Measurements from ENCODE around the gene ANKH. TPM values are rescaled to one million over a fixed set of nuclear protein-coding genes. Genes with fewer than 3 reads are reported as not detected.

The ANKH gene
- total and polyA plus RNA-seq, 4 donors, result 10.8 to 46.7 (median 17.2) TPM

DNA sequence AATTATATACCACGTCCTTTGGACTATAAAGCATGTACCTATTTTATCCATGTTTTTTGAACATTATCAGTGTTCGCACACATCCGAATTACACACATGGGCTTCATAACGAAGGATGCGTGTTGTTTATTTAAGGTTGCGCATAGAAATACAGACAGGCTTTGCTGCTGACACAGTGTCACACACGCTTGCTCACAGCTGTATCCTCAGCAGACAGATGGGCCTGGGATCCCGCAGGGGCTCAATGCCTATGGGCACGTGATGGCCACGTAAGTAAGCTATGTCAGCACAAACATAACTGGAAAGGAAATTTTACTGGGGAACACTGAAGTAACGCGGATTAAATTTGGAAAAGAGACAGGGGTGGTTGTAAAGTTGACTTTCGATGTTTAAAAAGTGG is 130.4 kb downstream of the ANKH start:
- Histone ChIP-seq H3K36me3 (ENCODE audit: control insufficient read depth in 4 of 4, insufficient read depth in 4 of 4, low read length in 4 of 4) (peaks cover 0 to 12% (median 1%) of the 10 kb centered on the region in 4 donors), H3K4me3 (no peak overlapping the region), H3K9me3 (ENCODE audit: control insufficient read depth in 4 of 4, insufficient read depth in 3 of 4, low read length in 3 of 4) (no peaks in the 10 kb centered on the region), H3K27me3 (ENCODE audit: control insufficient read depth in 3 of 3, insufficient read depth in 3 of 3, low read length in 2 of 3) (no peaks in the 10 kb centered on the region), H3K9ac (ENCODE audit: insufficient read depth in 1 of 2, low read length in 2 of 2) (no peak overlapping the region), H3K27ac (ENCODE audit: low read depth in 1 of 2, low read length in 1 of 2) (no peak overlapping the region), H3K4me1 (ENCODE audit: control insufficient read depth in 5 of 5, insufficient read depth in 5 of 5, low read length in 5 of 5) (peaks cover 0 to 4% (median 0%) of the 10 kb centered on the region in 5 donors)
- 92 to 96% methylated on average over 13 of the region's 13 CpGs for WGBS, 2 donors
- DNase-seq, result peak; percentile 15 to 21 (median 17)
- ATAC-seq (ENCODE audit: insufficient read depth, low FRiP score), result no peak
- TF ChIP-seq, protein P1, sequence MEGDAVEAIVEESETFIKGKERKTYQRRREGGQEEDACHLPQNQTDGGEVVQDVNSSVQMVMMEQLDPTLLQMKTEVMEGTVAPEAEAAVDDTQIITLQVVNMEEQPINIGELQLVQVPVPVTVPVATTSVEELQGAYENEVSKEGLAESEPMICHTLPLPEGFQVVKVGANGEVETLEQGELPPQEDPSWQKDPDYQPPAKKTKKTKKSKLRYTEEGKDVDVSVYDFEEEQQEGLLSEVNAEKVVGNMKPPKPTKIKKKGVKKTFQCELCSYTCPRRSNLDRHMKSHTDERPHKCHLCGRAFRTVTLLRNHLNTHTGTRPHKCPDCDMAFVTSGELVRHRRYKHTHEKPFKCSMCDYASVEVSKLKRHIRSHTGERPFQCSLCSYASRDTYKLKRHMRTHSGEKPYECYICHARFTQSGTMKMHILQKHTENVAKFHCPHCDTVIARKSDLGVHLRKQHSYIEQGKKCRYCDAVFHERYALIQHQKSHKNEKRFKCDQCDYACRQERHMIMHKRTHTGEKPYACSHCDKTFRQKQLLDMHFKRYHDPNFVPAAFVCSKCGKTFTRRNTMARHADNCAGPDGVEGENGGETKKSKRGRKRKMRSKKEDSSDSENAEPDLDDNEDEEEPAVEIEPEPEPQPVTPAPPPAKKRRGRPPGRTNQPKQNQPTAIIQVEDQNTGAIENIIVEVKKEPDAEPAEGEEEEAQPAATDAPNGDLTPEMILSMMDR (IDR thresholded peaks at IDR 0.05; ENCODE audit: control extremely low read depth, extremely low read depth), result no peak

DNA sequence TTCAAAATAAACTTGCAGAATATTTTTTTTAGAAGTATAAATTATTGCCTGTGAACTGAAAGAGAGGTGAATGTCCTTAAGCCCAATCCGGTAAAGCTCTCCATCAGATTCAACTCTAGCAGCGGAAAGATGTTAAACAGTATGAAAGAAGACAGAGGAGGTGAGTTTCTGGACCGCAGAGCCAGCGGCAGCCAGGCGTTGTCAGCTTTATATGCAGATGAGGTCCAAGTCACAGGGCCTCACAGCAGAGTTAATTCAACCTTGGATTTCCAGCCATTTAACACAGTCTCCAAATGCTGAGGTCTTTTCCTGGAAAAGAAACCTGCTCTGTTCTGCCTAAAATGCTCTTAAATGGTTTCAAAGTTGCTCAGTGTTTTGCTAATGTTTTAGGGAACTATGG is 131.6 kb downstream of the ANKH start:
- H3K4me1 ChIP-seq (ENCODE audit: control insufficient read depth in 5 of 5, insufficient read depth in 5 of 5, low read length in 5 of 5), result peaks cover 0 to 6% (median 0%) of the 10 kb centered on the region in 5 donors
- ATAC-seq (ENCODE audit: insufficient read depth, low FRiP score), result no peak
- peaks cover 0 to 10% (median 1%) of the 10 kb centered on the region in 4 donors for H3K36me3 ChIP-seq (ENCODE audit: control insufficient read depth in 4 of 4, insufficient read depth in 4 of 4, low read length in 4 of 4)
- no peak for DNase-seq
- TF ChIP-seq, protein P1 (IDR thresholded peaks at IDR 0.05; ENCODE audit: control extremely low read depth, extremely low read depth), result no peak
- no peaks in the 10 kb centered on the region for H3K9me3 ChIP-seq (ENCODE audit: control insufficient read depth in 4 of 4, insufficient read depth in 3 of 4, low read length in 3 of 4)
- no peak overlapping the region for H3K9ac ChIP-seq (ENCODE audit: insufficient read depth in 1 of 2, low read length in 2 of 2)
- no peaks in the 10 kb centered on the region for H3K27me3 ChIP-seq (ENCODE audit: control insufficient read depth in 3 of 3, insufficient read depth in 3 of 3, low read length in 2 of 3)
- peak overlapping the region in 1 of 2 donors; percentile 57 for H3K27ac ChIP-seq (ENCODE audit: low read depth in 1 of 2, low read length in 1 of 2)
- 93% methylated on average over 5 of the region's 5 CpGs for WGBS, 2 donors
- H3K4me3 ChIP-seq, result no peak overlapping the region

DNA sequence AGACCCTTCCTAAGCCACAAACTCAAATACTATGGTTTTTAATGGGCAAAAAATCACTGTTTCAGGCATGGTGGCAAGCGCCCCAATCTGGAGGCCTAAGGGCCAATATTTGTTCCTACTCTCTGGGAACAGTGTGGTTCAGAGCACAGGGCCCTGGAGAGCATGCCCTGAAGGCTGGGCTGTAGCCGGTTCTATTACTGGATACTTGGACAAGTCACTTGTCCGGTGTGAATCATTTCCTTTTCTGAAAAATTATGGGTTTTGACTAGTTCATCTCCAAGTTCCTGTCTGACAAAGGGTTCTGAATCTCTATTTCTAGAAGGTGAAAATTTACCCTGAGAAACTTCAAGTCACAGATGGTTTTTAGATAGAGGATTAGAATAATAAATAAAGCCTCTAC is 132.0 kb downstream of the ANKH start:
- no peak overlapping the region for H3K4me3 ChIP-seq
- ATAC-seq (ENCODE audit: insufficient read depth, low FRiP score) (peak; percentile 38), DNase-seq (no peak)
- H3K9ac ChIP-seq (ENCODE audit: insufficient read depth in 1 of 2, low read length in 2 of 2), result no peak overlapping the region
- WGBS, 2 donors, result 75 to 88% methylated on average over 3 of the region's 3 CpGs
- TF ChIP-seq, protein P1 (IDR thresholded peaks at IDR 0.05; ENCODE audit: control extremely low read depth, extremely low read depth), result no peak
- no peaks in the 10 kb centered on the region for H3K27me3 ChIP-seq (ENCODE audit: control insufficient read depth in 3 of 3, insufficient read depth in 3 of 3, low read length in 2 of 3)
- H3K9me3 ChIP-seq (ENCODE audit: control insufficient read depth in 4 of 4, insufficient read depth in 3 of 4, low read length in 3 of 4), result no peaks in the 10 kb centered on the region
- peaks cover 0 to 10% (median 1%) of the 10 kb centered on the region in 4 donors for H3K36me3 ChIP-seq (ENCODE audit: control insufficient read depth in 4 of 4, insufficient read depth in 4 of 4, low read length in 4 of 4)
- no peak overlapping the region for H3K27ac ChIP-seq (ENCODE audit: low read depth in 1 of 2, low read length in 1 of 2)
- peaks cover 0 to 6% (median 0%) of the 10 kb centered on the region in 5 donors for H3K4me1 ChIP-seq (ENCODE audit: control insufficient read depth in 5 of 5, insufficient read depth in 5 of 5, low read length in 5 of 5)

DNA sequence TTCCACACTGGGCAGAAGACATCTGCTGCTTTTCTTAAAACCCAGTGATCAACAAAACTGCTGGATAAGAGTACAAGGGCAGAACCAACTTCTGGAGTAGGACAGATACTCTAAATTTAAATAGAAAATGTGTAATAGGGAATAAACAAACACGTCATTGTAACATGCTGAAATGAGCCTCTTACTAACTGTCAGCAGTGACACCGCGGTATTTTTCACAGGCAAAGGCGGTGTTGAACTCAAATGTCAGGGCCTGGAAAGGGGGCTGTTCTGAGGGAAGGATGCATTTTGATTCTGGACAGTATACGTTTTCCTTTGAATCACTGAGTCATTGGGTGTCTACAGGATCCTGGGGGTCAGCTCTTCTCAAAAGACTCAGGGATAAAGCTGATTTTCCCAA is 133.5 kb downstream of the ANKH start:
- H3K36me3 ChIP-seq (ENCODE audit: control insufficient read depth in 4 of 4, insufficient read depth in 4 of 4, low read length in 4 of 4), result peaks cover 0 to 12% (median 1%) of the 10 kb centered on the region in 4 donors
- ATAC-seq (ENCODE audit: insufficient read depth, low FRiP score) (no peak), DNase-seq (no peak)
- no peak overlapping the region for H3K4me3 ChIP-seq
- 94 to 97% methylated on average over 5 of the region's 5 CpGs for WGBS, 2 donors
- TF ChIP-seq, protein P1 (IDR thresholded peaks at IDR 0.05; ENCODE audit: control extremely low read depth, extremely low read depth), result no peak
- no peaks in the 10 kb centered on the region for H3K9me3 ChIP-seq (ENCODE audit: control insufficient read depth in 4 of 4, insufficient read depth in 3 of 4, low read length in 3 of 4)
- H3K4me1 ChIP-seq (ENCODE audit: control insufficient read depth in 5 of 5, insufficient read depth in 5 of 5, low read length in 5 of 5), result peaks cover 0 to 6% (median 0%) of the 10 kb centered on the region in 5 donors
- H3K9ac ChIP-seq (ENCODE audit: insufficient read depth in 1 of 2, low read length in 2 of 2), result no peak overlapping the region
- no peak overlapping the region for H3K27ac ChIP-seq (ENCODE audit: low read depth in 1 of 2, low read length in 1 of 2)
- no peaks in the 10 kb centered on the region for H3K27me3 ChIP-seq (ENCODE audit: control insufficient read depth in 3 of 3, insufficient read depth in 3 of 3, low read length in 2 of 3)
